Prostate gland (tissue), 2 donors: ENCODE measurements around the gene HSP90AB1. TPM values are rescaled to one million over a fixed set of nuclear protein-coding genes. Genes with fewer than 3 reads are reported as not detected.

Experiments
- DNase-seq: peaks from one replicate; pipeline ENCODE4 v3.0.0-alpha.2; 2019; ENCODE audit warnings: low spot score
- H3K27ac ChIP-seq, 2 donors: fragments of 200-600 bp; sonication (generic); 2 replicates each; pipeline ENCODE4 v1.5.1; 2017 to 2019
- H3K27me3 ChIP-seq: fragments of 200-600 bp; sonication (generic); replicated peaks from 2 replicates; pipeline ENCODE4 v1.5.1; 2019; ENCODE audit not compliant: insufficient read depth
- H3K36me3 ChIP-seq, 2 donors: fragments of 200-600 bp; sonication (generic); 1 replicate in 1 of 2; 2 replicates in 1 of 2; pipeline versions ENCODE4 v1.5.1 to v1.8.1; 2017 to 2019
- H3K4me1 ChIP-seq: fragments of 200-600 bp; sonication (generic); replicated peaks from 2 replicates; pipeline ENCODE4 v1.5.1; 2019
- H3K4me3 ChIP-seq, 2 donors: fragments of 200-600 bp; sonication (generic); 2 replicates each; pipeline ENCODE4 v1.5.1; 2017 to 2019
- H3K9me3 ChIP-seq: fragments of 200-600 bp; sonication (generic); 2 replicates; pipeline ENCODE4 v1.5.1; 2017
- CTCF ChIP-seq, 4 experiments: fragments of 200-600 bp in 2 of 4; fragments of 450-650 bp in 2 of 4; sonication (generic) in 2 of 4; IDR thresholded peaks; 1 replicate in 3 of 4; 2 replicates in 1 of 4; pipeline ENCODE4 v1.5.1; 2016 to 2019; ENCODE audit warnings: antibody characterized with exemption in 4 of 4, mild to moderate bottlenecking in 2 of 4, moderate library complexity in 2 of 4
- POLR2A ChIP-seq: fragments of 450-650 bp; IDR thresholded peaks from one replicate; pipeline ENCODE4 v1.6.1; 2016; ENCODE audit warnings: antibody characterized with exemption, mild to moderate bottlenecking
- POLR2AphosphoS5 ChIP-seq: sonication (generic); formaldehyde crosslinking; IDR thresholded peaks from one replicate; pipeline ENCODE4 v1.6.1; 2017; ENCODE audit warnings: antibody characterized with exemption
- WGBS: methylation state at CpG from one replicate; pipeline ENCODE4 v1.1.5; 2018; 5-methylcytosine and 5-hydroxymethylcytosine counted together
- intact Hi-C: fragments of 100-400 bp; cut with DNase I; formaldehyde crosslinking; loops from one replicate; pipeline ENCODE4 v1.14.2; 2022
- total RNA-seq, 2 donors: library from RNA; depleted of rRNA; stranded (reverse); fragments of >200 nt; gene quantifications; one replicate each; pipeline ENCODE4 v1.1.0, GENCODE V29; 2016

The HSP90AB1 gene
- total RNA-seq, 2 donors from 2014 or later, result 650 to 805 TPM

GRCh38 chr6:44256775-44257024 lies 9.8 kb downstream of the HSP90AB1 start:
- Histone ChIP-seq H3K9me3 (no peaks in the 10 kb centered on the region), H3K27me3 (no peaks in the 10 kb centered on the region), H3K4me3 (peak overlapping the region; percentile 85 to 92), H3K4me1 (peaks cover 7% of the 10 kb centered on the region), H3K36me3 (peaks cover 12 to 20% of the 10 kb centered on the region in 2 donors), H3K27ac (peak overlapping the region; percentile 92 to 94)
- no peak for DNase-seq
- intact Hi-C loops, result no loop called here
- TF ChIP-seq POLR2AphosphoS5 (no peak), POLR2A (no peak), CTCF (IDR thresholded peaks at IDR 0.05) (no peak)
- 1% methylated on average over 12 of the region's 12 CpGs for WGBS

GRCh38 chr6:44257025-44257752 lies 10.3 kb downstream of the HSP90AB1 start, which contains the start of gene SLC35B2:
Gene SLC35B2, minus strand, starts transcription at chr6:44257528. Its CDS starts 118 bp downstream, at chr6:44257410.
- under 1% methylated on average over 42 of the region's 80 CpGs for WGBS
- intact Hi-C loops, result no loop called here
- Histone ChIP-seq H3K9me3 (no peaks in the 10 kb centered on the region), H3K4me3 (peak within 1 kb of the TSS; percentile 85 to 92), H3K4me1 (peaks cover 5% of the 10 kb centered on the region), H3K27me3 (no peaks in the 10 kb centered on the region), H3K36me3 (peaks cover 8 to 20% of the 10 kb centered on the region in 2 donors), H3K27ac (peak within 1 kb of the TSS; percentile 92 to 94)
- peak; percentile 43 for DNase-seq
- peak; percentile 60 for TF ChIP-seq POLR2A
- TF ChIP-seq CTCF (IDR thresholded peaks at IDR 0.05), result peak; percentile 65 to 87 (median 82)
- TF ChIP-seq POLR2AphosphoS5, result peak; percentile 10

- intact Hi-C loops, result no loop called here
- no peaks in the 10 kb centered on the region for H3K9me3 ChIP-seq
- TF ChIP-seq CTCF (IDR thresholded peaks at IDR 0.05) (no peak), POLR2A (no peak), POLR2AphosphoS5 (no peak)
- 21% methylated on average over 15 of the region's 15 CpGs for WGBS
- H3K36me3 ChIP-seq, result peaks cover 6 to 18% of the 10 kb centered on the region in 2 donors
- H3K27ac ChIP-seq, result peak overlapping the region; percentile 92 to 94
- H3K27me3 ChIP-seq, result no peaks in the 10 kb centered on the region
- peak overlapping the region; percentile 85 to 92 for H3K4me3 ChIP-seq
- peaks cover 4% of the 10 kb centered on the region for H3K4me1 ChIP-seq
- no peak for DNase-seq
Measured at GRCh38 chr6:44257753-44258324, 10.9 kb downstream of the HSP90AB1 start.

GRCh38 chr6:44258325-44258863 lies 11.5 kb downstream of the HSP90AB1 start:
- Histone ChIP-seq H3K27me3 (no peaks in the 10 kb centered on the region), H3K36me3 (peaks cover 0 to 13% of the 10 kb centered on the region in 2 donors), H3K9me3 (no peaks in the 10 kb centered on the region), H3K27ac (no peak overlapping the region), H3K4me1 (peaks cover 6% of the 10 kb centered on the region), H3K4me3 (no peak overlapping the region)
- intact Hi-C loops, result no loop called here
- 85% methylated on average over 9 of the region's 9 CpGs for WGBS
- no peak for TF ChIP-seq CTCF (IDR thresholded peaks at IDR 0.05)
- TF ChIP-seq POLR2A, result no peak
- no peak for TF ChIP-seq POLR2AphosphoS5
- no peak for DNase-seq

- intact Hi-C loops, result no loop called here
- H3K4me3 ChIP-seq, result no peak overlapping the region
- WGBS, result 91% methylated on average over 3 of the region's 3 CpGs
- TF ChIP-seq POLR2AphosphoS5, result no peak
- TF ChIP-seq CTCF (IDR thresholded peaks at IDR 0.05), result no peak
- no peak for TF ChIP-seq POLR2A
- no peaks in the 10 kb centered on the region for H3K9me3 ChIP-seq
- peaks cover 12% of the 10 kb centered on the region for H3K4me1 ChIP-seq
- peaks cover 0 to 8% of the 10 kb centered on the region in 2 donors for H3K36me3 ChIP-seq
- no peak for DNase-seq
- H3K27ac ChIP-seq, result no peak overlapping the region
- no peaks in the 10 kb centered on the region for H3K27me3 ChIP-seq
Measured at GRCh38 chr6:44258921-44259320, 12.0 kb downstream of the HSP90AB1 start.
